HepG2 (cell line): ENCODE data around the gene FEM1B. TPM values are rescaled to one million over a fixed set of nuclear protein-coding genes. Genes with fewer than 3 reads are reported as not detected.

Experiments
- ASH2L ChIP-seq: fragments of 300-600, 200-600 bp; sonication (generic); IDR thresholded peaks from 2 replicates; pipeline ENCODE4 v1.7.0; 2017; ENCODE audit warnings: low read depth, mild to moderate bottlenecking, moderate library complexity, mixed read lengths, low read length; ENCODE audit not compliant: insufficient read length
- ATM ChIP-seq: fragments of 450-650 bp; IDR thresholded peaks from 2 replicates; pipeline ENCODE4 v1.7.1; 2017; ENCODE audit warnings: mild to moderate bottlenecking, borderline replicate concordance
- ELF3 ChIP-seq: IDR thresholded peaks from 2 replicates; pipeline ENCODE4 v1.6.1; 2016; ENCODE audit warnings: missing genetic modification reagents, missing compliant biosample characterization
- HOXA7 ChIP-seq: sonication (generic); formaldehyde crosslinking; IDR thresholded peaks from 2 replicates; pipeline ENCODE4 v1.8.1; 2022; ENCODE audit warnings: mild to moderate bottlenecking, missing genetic modification reagents, moderate library complexity
- KAT2B ChIP-seq: fragments of 150-350 bp; IDR thresholded peaks from 2 replicates; pipeline ENCODE4 v1.6.1; 2014; ENCODE audit warnings: low read depth, low read length, borderline replicate concordance
- KDM3A ChIP-seq: IDR thresholded peaks from 2 replicates; pipeline ENCODE4 v1.6.1; 2018; ENCODE audit warnings: low read depth, missing compliant biosample characterization
- MYC ChIP-seq: sonication (generic); formaldehyde crosslinking; IDR thresholded peaks from 2 replicates; pipeline ENCODE4 v1.9.0; 2021; ENCODE audit warnings: missing genetic modification reagents, borderline replicate concordance
- SALL1 ChIP-seq: sonication (generic); formaldehyde crosslinking; IDR thresholded peaks from 2 replicates; pipeline ENCODE4 v1.8.0; 2022; ENCODE audit warnings: mild to moderate bottlenecking, missing genetic modification reagents
- SAP130 ChIP-seq: IDR thresholded peaks from 2 replicates; pipeline ENCODE4 v1.6.1; 2016; ENCODE audit warnings: low read depth
- SOX6 ChIP-seq, 2 experiments: fragments of 450-650 bp in 1 of 2; sonication (generic) in 1 of 2; formaldehyde crosslinking in 1 of 2; IDR thresholded peaks; 2 replicates each; pipeline versions ENCODE4 v1.4.0 to v1.6.1; 2017 to 2020; ENCODE audit warnings: antibody characterized with exemption in 1 of 2, mild to moderate bottlenecking in 1 of 2, missing genetic modification reagents in 1 of 2
- THAP11 ChIP-seq: IDR thresholded peaks from 2 replicates; pipeline ENCODE4 v1.6.1; 2016; ENCODE audit warnings: missing biosample characterization, missing genetic modification reagents
- ZFY ChIP-seq: sonication (generic); formaldehyde crosslinking; IDR thresholded peaks from 2 replicates; pipeline ENCODE4 v1.4.0; 2020; ENCODE audit warnings: missing genetic modification reagents
- ZNF564 ChIP-seq: sonication (generic); formaldehyde crosslinking; IDR thresholded peaks from 2 replicates; pipeline ENCODE4 v1.8.1; 2023; ENCODE audit warnings: mild to moderate bottlenecking, missing genetic modification reagents
- polyA plus RNA-seq, 8 experiments: library from polyadenylated mRNA; depleted of rRNA in 3 of 8; stranded (reverse) in 7 of 8; unstranded in 1 of 8; fragments of >200 nt; fragmentation: Illumina TruSeq in 4 of 8; extraction: Trizol in 4 of 8; gene quantifications; 2 replicates each; pipeline versions ENCODE4 v1.2.1 to v1.2.3, GENCODE V29; 2011 to 2016; ENCODE audit warnings: low read depth in 4 of 8, missing spikeins in 1 of 8, mixed read lengths in 1 of 8; ENCODE audit not compliant: insufficient read depth in 1 of 8
- total RNA-seq, 5 experiments: library from RNA; depleted of rRNA; stranded (reverse); fragments of >200 nt; fragmentation: Illumina TruSeq; extraction: Trizol; gene quantifications; 2 replicates each; pipeline ENCODE4 v1.2.3, GENCODE V29; 2016; ENCODE audit warnings: low read depth in 1 of 5
- TF ChIP-seq, protein P1 (sequence below): sonication (generic); formaldehyde crosslinking; IDR thresholded peaks from 2 replicates; pipeline ENCODE4 v1.4.0; 2020; ENCODE audit warnings: mild to moderate bottlenecking, missing genetic modification reagents

FEM1B gene
- total and polyA plus RNA-seq, 2 of the 13 experiments (the other 11 are each of a cell fraction or from before 2014, with no cell fraction given) = 38.1 to 40.0 TPM

DNA sequence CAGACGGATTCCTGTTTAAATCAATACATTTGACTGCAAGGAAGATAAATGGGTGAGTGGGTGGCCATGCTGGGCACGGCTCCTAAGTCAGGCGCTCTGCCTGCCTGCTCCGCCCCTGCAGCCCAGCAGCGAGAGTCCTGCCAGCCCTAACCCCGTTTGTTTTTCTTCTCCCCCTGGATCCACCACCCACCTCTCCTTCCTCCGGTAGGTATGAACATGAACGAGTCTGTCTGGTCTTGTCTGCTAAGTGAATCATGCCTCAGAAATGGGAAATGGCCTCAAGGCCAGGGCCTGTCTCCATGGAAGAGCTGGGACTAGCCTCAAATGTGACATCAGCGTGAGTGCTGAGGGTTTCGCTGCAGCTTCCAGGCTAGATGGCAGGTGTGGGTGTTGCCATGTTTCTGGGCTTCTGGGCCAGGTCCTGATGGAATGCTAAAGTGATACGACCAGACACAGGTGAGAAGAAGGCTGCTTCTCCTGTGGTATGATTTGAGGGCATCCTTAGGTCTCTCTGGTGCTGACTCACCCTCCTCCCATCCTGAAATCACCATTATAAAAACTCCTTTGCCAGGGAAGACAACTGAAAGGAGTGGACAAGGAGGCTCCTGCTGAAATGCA, 5.6 kb upstream of the FEM1B start (continued):
- no peak for TF ChIP-seq ELF3 (CRISPR knock-in tag)
- TF ChIP-seq THAP11 = 0 out of 2 replicates have a peak, but pooled peaks have one; percentile 31
- no peak for TF ChIP-seq SOX6 (IDR thresholded peaks at IDR 0.05)
- peak; percentile 13; the same call in 1 of the 2 replicates for TF ChIP-seq SOX6 (CRISPR knock-in tag; IDR thresholded peaks at IDR 0.05)
- TF ChIP-seq, protein P1, sequence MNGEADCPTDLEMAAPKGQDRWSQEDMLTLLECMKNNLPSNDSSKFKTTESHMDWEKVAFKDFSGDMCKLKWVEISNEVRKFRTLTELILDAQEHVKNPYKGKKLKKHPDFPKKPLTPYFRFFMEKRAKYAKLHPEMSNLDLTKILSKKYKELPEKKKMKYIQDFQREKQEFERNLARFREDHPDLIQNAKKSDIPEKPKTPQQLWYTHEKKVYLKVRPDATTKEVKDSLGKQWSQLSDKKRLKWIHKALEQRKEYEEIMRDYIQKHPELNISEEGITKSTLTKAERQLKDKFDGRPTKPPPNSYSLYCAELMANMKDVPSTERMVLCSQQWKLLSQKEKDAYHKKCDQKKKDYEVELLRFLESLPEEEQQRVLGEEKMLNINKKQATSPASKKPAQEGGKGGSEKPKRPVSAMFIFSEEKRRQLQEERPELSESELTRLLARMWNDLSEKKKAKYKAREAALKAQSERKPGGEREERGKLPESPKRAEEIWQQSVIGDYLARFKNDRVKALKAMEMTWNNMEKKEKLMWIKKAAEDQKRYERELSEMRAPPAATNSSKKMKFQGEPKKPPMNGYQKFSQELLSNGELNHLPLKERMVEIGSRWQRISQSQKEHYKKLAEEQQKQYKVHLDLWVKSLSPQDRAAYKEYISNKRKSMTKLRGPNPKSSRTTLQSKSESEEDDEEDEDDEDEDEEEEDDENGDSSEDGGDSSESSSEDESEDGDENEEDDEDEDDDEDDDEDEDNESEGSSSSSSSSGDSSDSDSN (CRISPR knock-in tag) = no peak
- no peak for TF ChIP-seq KAT2B
- no peak for TF ChIP-seq ZNF564 (CRISPR knock-in tag)
- TF ChIP-seq SAP130 (CRISPR knock-in tag) = peak; percentile 44
- no peak for TF ChIP-seq ASH2L
- TF ChIP-seq ATM = no peak
- TF ChIP-seq HOXA7 (CRISPR knock-in tag) = no peak
- TF ChIP-seq ZFY (CRISPR knock-in tag) = no peak
- 0 out of 2 replicates have a peak, but pooled peaks have one; percentile 24 for TF ChIP-seq MYC (CRISPR knock-in tag)
- TF ChIP-seq SALL1 (CRISPR knock-in tag) = peak; percentile 37; the same call in 1 of the 2 replicates
- no peak for TF ChIP-seq KDM3A (CRISPR knock-in tag)
